Tibial nerve (tissue), 4 donors: ENCODE data around the gene PTPRR.

Experiments
- CTCF ChIP-seq, 5 experiments: fragments of 200-600 bp in 3 of 5; fragments of 450-650 bp in 2 of 5; sonication (generic) in 3 of 5; IDR thresholded peaks; one replicate each; pipeline ENCODE4 v1.5.1; 2016 to 2019; ENCODE audit warnings: antibody characterized with exemption in 5 of 5, mild to moderate bottlenecking in 3 of 5, moderate library complexity in 2 of 5
- EP300 ChIP-seq, 2 donors: sonication (generic); formaldehyde crosslinking; IDR thresholded peaks; one replicate each; pipeline ENCODE4 v1.6.1; 2017; ENCODE audit warnings: antibody characterized with exemption in 2 of 2, mild to moderate bottlenecking in 1 of 2

GRCh38 chr12:70644861-70645260 is 275.7 kb downstream of the PTPRR start:
- no peak for TF ChIP-seq CTCF (IDR thresholded peaks at IDR 0.05)
- TF ChIP-seq EP300 (IDR thresholded peaks at IDR 0.05) = no peak
